Stimulated activated naive CD4-positive, alpha-beta T cell (primary cell): Measurements from ENCODE around the gene A3GALT2.

ENCODE experiments used
- DNase-seq, 6 experiments: peaks; one replicate each; lab custom pipeline; 2025; lab: John Stamatoyannopoulos, UW

A3GALT2 gene

DNA sequence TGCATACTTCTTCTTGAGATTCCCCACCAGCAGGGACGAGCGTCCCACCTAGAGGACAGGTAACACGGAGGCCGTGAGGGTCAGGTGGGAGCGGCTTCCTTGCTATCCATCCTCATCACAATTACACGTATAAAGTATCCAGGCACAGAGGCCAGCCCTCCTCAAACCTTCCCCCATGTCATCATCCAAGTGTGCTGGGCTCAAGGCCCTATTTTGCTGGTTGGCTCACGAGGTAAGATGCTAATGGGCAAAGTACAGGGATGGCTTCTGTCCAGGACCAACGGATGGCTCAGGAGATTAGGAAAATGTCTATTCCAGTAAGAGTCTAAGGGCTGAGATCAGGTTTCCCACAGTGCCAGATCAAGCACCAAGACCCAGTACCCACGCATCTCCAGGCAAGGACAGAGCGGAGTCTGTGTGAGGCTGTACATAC is 11.5 kb upstream of the A3GALT2 start:
- DNase-seq, result no peak

DNA sequence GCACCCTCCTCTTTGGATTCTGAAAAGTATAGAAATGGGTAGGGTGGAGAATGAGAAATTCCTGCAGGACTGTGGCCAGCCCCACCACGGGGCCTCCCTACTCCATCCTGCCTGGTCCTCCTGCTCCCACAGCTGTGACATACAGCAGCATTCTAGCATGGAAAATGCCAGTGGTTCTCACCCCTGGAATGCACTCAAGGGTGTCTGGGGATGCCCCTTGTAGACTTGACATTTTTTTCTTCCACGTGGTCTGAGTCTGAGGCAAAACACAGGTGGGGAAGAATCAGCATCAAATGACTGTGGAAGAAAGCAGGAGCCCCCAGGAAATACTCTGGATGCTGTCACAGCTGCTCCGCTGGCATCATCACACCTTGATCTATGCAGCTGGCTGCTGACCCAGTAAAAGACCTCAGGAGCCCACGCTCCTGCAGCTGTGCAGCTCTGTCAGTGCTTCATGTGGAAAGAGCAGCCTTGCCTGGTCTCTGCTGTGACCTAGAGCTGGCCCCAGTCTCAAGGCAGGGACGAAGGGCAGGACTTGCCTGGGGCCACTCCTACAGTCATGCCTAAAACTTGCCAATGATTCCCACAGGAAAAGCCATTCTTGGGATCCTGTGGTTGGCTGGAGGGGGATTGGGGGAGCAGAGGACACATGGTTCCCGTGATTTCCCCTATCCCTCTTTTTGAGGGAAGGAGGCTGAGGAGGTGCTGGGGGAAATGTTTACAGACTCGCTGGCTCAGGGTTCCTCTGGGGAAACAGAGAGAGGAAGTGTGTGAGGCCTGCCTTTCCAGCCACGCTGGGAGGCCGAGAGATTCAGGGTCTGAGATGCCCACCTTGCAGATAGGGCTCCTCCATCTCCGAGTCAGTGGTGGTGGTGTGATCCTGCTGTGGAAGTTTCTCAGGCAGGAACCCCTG is 10.8 kb upstream of the A3GALT2 start:
- DNase-seq, result no peak

DNA sequence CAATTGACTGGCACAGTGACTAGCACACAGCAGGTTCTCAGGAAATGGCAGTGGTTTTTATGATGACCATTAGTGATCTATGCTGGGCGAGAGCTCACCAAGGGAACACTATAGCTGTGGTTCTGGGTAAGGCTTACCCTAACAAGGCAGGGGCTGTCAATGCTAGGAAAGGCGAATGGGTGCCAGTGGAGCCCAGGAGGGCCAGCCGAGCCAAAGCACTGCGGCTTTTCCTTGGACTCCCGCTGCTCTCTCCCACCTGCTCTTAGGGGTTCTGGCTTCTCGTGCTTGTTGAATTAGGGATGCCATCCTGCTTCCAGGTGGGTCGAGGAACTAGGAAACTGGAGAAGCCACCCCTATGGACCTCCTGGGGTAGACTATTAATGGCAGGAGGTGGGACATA is 10.0 kb upstream of the A3GALT2 start:
- no peak for DNase-seq

DNA sequence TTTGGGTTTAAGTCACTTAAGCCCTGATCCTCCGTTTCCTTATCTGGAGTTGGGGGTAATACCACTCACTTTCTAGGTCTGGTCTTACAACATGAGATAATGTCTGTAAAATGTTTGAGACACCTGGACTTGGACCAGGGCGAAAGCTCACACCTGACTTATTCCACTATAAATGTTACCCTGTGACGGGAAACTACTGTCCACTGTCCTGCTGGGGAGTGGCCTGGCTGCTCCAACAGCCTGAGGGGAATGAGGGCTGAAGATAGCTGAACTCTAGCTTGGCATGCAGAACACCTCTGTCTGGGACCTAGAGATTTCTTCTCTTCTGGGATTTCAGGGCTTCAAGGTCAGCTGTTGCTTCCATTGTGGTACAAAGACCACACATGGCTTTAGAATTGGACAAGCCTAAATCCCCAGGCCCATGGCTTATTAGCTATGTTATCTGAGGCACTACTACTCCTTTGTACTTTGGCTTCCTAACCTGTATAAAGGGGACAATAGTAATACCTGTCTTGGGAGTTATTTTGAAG is 9.5 kb upstream of the A3GALT2 start:
- no peak for DNase-seq

DNA sequence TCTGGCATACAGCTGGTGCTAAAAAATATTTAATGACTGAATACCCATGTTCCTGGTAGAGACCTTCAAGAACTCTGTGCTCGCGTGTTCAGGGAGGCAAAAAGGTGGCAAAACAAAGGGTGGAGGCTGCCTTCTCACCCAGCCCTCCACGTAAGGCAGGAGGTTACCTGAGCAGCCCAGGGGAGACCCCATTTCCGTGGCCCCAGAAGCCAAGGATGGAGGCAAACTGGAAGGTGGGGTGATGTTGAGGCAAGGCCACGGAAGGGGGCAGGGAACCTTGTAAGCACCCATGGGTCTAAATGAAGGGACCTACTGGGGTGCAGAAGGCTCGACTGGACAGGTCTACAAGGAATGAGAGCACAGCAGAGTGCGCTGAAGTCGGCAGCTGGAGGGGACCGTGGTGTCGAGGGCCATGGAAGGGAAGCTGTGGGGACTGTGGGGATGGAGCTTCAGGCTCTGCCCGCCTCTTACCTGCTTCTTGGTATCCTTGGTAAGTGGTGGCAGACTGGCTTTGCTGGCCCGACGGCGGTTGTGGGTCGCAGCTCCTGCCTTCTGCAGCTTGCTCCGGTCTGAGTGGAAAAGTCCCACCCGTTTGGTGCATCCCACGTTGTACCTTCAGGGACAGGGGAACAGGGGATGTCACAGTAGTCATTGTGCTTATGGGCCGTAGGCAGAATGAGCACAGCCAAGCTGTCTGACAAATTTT is 8.9 kb upstream of the A3GALT2 start:
- no peak for DNase-seq

DNA sequence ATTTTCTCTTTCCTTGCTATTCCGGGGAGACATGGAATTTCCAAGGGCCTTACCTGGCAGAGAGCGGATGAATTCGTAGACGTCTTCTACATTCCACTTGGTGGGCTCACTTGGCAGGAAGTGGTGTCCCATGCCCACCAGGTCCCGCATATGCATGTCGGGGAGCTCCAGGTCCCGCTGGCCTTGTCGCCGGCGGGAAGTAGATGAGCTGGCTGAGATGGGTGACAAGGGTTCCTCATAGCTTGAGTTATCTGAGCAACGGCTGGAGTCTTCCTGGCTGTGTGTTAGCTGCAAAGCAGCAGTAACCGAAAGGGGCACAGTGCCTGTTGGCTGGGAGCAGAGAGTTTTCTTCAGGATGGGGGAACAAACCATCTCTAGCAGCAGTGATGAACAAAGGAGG is 7.9 kb upstream of the A3GALT2 start:
- DNase-seq, result no peak

DNA sequence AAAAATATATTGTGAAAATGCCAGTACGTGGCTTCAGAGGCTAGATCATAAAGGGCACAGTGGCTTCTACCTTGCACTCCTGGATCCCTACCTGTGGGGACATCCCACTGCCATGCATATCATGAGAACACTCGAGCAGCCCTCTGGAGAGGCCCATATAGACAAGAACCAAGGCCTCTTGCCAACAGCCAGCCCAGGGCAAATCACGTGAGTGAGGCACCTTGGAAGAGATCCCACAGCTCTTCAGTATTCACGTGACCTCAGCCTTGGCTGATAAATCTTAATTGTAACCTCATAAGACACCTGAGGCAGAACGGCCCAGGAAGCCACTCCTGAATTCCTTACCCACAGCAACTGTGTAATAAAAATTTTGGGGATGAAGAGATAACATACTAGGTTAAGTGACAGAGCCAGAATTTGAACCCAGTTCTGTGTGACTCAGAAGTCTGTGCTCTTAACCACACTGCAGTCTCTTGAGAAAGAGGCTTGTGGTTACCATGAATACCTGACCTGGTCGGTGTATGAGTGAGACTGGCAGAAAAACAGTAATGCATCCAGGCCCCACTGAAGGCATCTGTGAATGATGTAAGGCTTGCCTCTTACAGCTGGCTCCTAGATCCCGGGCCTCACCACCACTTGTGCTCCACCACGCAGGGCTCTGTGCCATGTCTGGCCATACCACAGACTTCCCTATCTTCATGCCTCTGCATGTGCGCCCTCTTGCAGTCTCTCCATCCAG is 6.9 kb upstream of the A3GALT2 start:
- DNase-seq, result no peak

DNA sequence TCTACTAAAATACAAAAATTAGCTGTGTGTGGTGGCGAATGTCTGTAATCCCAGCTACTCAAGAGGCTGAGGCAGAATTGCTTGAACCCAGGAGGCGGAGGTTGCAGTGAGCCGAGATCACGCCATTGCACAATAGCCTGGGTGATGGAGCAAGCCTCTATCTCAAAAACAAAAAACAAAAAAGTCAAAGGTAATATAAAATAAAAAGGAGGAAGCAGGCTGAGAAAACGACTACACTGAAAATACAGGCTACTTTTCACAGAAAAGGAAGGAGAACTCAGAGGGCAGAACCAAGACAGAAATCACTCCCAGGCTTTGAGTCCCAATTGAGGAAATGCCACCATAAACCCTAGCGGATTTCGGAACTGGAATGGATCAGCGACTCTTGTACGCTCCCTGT is 5.9 kb upstream of the A3GALT2 start:
- no peak for DNase-seq

DNA sequence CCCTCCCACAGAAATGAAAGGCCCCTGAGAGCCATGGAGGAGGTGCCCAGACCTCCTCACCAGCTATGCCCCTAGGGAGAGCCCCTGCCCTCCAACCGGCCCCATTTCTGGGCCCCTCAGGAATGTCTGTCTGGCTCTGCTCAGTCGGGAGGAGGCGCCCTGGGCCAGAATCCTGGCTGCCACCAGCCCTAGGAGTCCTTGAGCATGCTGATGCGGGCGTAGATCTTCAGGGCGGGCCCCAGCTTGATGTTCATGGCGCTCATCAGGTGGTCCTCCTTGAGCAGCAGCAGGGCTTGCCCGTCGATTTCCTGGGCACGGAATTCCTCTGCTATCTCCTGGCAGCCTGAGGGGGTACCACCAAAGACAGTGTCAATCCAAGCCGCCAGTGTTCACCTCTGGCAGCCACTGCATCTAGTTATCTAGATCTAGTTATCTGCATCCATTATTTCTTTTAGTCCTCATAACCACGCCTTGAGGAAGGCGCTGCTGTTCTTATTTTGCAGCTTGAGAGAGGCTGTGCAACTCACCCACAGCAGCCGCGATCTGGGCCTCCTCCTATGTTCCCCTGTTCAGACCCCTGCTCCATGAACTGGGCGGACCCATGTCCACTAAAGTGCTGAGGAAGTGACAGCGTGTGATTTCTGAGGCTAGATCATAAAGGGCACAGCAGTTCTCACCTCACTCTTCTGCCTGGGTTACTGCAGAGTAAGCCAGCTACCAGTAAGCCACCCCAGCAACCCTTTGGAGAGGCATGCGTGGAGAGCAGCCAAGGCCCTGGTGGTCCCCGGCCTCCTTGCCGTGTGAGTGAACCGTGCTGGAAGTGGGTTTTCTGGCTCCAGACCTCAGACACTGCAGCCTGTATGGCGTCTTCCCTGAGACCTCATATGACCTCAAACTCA is 4.0 kb upstream of the A3GALT2 start:
- no peak for DNase-seq

DNA sequence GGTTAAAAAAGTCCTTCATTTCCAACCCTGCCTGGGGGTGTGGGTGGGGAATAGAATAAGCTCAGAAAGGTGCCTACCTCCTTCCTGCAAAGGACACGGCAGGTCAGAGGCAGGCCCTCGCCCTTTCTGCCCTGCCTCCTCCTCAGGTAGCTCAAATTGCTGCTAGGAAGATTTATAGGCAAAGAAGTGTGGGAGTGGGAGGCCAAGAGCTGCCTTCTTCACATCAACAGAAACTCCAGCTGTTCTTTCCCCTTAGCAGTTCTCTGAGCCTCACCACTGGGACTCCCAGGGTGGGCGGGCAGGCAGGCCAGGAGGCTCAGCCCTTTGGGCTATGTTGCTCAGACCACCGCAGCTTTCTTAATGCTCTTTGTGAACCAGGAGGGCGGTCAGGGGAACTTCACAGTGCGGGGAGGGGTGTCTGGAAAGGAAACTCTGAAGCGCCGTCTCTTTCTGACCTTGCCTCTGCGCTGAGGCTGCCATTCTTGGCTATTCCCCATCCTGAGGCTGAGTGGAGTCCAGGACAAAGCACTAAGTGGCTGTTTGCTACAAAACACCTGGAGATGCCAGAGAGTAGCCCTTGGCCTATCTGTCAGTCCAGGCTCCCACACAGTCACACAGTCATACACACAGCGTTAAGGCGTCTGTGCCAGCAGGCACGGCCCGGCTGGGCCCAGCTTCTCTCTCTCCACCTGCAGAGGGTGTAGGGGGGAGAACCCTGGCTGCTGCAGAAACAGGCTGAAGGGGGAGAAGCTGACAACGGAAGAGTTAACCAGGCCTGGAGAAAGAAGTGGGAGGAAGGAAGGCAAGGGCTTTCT is 3.0 kb upstream of the A3GALT2 start:
- DNase-seq, result no peak

DNA sequence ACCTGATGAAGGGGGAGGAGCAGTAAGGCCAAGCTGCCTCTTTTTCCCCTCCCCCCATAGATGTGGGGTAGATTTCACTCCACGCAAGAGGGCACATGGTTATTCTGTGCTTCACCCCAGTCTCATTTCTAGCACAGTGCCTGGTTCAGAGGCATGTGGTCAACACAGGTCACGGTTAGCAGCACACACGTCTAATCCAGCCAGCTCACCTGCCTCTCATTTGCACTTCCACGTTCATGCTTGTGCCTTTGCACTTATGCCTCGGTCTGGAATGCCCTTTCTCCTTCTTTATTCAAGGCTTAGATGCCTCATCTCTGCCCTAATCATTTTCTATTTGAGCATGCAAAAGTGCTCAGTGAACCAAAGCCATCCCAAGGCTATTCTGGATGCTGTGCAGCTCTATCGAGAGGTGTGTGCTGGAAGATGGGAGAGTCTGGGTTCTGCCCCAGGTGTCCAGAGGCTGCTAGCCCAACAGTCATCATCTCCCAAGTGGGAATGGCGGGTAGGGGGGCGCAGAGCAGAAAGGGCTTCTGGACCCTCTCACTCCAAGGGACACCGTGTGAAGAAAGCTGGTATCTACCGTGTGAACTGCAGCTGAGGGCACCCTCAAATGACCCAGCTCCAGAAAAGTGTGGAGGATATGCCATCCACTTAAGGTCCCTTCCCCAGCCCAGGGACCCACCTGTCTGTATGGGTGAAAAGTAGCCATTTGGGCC is 2.1 kb upstream of the A3GALT2 start:
- DNase-seq, result no peak

DNA sequence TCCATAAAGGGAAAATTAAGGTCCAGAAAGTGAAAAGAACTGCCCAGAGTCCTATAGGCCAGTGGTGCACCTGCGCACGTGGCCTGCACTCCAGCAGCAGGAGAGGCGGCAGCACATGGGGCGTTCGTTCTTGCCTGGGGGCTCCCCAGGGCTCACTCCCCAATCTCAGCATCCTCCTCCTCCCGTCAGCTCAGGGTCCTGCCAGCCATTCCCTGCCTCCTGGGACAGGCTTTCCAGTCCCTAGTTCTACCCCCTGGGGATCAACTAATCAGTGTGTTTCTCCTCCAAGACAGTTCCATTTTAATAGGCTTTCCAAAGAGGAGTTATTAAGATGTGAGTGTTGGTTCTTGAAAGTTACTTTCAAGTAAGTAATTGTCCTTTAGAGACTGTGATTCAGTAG is 1.2 kb upstream of the A3GALT2 start:
- no peak for DNase-seq

DNA sequence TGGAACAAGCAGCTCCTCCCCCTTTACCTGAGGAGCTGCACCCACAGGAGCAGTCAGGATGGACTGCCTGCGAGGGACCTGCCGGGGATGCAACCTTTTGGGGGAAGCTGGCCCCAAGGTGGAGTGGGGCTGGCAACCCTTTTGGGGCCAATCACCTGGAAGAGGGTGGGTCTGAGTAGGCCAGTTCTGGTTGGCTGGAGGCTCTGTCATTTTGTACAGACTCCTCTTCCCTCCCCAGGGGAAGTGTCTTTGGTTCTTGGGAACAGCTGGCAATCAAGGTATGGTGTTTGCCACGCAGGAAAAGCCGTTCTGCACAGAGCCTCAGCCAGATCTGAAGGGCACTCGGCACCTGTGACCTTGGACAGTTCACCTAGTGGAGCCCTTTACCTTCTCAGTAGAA is 280 bp upstream of the A3GALT2 start:
- DNase-seq, result no peak

DNA sequence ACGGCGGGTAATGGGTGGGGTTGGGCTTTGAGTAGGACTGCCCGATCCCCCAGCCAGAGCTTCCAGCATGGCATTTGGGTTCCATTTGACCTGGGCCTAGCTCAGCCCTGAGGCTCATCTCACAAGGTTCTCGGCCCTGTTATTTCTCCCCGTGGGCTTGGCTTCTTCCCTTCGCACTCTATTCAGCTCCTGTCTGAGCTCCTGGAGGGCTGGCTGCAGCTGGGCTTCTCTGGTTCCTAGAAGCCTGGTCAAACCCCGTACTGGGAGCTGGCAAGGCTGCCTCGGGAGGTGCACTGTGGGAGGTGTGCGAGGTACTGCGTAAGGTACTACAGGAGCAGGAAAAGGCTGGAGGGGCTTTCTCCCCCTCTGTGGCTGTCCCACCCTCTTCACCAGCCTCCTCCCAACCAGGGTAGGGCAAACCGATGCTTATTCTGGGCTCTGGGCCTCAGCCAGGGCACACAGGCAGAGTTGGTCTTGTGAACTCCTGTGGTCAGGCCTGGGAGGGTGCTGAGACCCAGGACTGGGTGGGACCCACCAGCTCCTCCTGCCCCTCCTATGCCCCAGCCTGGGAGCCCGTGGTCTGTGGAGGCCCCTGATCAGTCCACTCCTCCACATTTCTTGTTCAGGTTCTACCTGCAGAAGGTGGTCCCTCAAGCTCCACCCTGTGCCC is 814 bp downstream of the A3GALT2 start:
- DNase-seq, result no peak

DNA sequence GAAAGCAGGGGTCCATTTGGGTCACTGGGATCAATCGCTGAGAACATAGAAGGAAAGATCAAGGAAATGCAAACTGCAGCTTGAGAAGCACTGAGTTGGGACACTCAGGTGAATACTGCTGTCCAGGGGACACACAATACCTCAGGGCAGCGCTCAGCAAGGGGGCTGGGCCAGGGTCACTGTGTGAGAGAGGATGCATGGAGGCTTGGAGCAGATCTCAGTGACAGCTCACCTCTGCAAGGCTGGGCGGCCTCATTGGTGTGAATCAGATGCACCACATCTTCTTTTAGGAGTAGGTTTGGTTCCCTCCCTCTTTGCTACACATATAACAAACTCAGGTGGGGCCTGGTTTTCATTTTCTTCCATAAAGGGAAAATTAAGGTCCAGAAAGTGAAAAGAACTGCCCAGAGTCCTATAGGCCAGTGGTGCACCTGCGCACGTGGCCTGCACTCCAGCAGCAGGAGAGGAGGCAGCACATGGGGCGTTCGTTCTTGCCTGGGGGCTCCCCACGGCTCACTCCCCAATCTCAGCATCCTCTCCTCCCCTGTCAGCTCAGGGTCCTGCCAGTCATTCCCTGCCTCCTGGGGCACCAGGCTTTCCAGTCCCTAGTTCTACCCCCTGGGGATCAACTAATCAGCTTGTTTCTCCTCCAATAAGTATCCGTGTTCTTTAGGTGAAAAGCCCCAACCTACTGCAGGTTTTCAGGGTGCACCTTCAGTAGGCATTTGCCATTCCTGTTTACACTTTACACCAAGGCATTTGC is 1.5 kb downstream of the A3GALT2 start:
- DNase-seq, result no peak

DNA sequence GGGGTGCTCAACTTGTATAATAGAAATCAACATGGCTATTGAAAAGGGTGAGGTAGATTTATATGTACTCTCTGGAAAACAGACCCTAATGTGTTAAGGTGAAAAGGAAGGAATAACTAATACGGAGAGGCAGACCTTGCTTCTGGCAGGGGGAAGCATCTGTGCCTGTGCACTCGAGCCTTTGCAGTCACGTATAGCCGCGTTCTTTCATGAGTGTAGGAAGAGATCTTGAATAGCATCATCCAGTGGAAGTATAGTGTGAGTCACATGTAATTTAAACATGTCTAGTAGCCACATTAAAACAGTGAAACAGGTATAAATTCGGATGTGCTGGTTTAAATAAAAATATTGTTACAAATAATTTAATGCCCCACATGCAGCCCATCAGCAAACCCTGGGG is 3.0 kb downstream of the A3GALT2 start:
- DNase-seq, result no peak

DNA sequence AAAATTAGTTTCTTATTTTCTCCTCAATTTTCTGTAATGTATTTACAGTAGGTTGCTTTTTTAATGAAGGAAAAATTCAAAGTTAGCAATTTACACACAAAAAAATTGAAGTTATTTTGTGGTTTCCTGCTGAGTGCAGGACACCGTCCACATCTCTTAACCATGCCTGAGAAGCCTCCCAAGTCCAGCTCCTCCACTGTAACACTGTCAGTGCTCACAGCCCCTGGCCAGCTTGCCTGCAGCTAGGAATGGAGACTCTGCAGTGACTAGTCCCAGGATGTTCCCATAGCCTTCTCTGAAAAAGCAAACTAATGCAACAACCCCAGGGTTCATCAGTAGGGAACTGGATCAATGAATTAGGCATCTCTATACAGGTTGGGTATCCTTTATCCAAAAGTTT is 3.5 kb downstream of the A3GALT2 start:
- no peak for DNase-seq

DNA sequence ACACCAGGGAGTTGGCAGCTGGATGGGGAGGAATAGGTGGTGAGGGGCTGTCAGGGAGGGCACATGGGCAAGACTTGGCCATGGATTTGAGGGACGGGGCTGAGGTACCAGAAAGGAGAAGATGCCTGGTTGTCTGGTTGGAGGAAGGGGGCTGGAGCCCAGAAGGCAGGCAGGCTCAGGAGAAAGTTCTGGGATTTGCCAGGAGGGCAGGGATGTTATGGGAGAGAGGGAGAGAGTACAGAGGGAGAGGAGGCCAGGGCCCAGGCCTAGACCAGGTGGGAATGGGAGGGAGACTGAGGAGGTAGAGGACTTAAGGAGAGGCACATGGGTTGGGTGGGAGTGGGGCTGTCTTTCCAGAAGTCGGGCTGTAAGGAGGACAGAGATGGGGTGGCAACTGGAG is 4.3 kb downstream of the A3GALT2 start:
- no peak for DNase-seq

DNA sequence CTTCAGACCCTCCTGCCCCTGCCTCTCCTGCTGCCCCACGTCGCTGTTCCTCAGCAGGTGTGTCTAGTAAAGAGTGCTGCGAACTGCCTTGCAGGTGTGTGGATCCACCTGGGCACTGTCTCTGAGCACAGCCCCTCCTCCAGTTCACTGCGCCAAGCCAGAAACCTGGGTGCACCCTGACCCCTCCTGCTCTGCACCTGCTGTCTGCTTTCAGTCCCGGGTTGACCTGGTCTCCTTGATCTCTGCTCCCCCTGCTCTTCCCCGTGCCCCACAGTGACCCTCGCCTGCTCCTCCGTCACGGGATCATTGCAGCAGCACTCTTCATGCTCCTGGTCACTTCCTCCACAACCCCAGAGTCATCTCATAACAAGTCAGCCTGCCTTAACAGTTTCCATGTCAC is 6.5 kb downstream of the A3GALT2 start:
- no peak for DNase-seq
